SW 1271 (cell line): ENCODE data around the gene BDNF.

Experiments
- DNase-seq, 2 experiments: peaks; one replicate each; lab custom pipeline; 2025; lab: John Stamatoyannopoulos, UW

BDNF gene

DNA sequence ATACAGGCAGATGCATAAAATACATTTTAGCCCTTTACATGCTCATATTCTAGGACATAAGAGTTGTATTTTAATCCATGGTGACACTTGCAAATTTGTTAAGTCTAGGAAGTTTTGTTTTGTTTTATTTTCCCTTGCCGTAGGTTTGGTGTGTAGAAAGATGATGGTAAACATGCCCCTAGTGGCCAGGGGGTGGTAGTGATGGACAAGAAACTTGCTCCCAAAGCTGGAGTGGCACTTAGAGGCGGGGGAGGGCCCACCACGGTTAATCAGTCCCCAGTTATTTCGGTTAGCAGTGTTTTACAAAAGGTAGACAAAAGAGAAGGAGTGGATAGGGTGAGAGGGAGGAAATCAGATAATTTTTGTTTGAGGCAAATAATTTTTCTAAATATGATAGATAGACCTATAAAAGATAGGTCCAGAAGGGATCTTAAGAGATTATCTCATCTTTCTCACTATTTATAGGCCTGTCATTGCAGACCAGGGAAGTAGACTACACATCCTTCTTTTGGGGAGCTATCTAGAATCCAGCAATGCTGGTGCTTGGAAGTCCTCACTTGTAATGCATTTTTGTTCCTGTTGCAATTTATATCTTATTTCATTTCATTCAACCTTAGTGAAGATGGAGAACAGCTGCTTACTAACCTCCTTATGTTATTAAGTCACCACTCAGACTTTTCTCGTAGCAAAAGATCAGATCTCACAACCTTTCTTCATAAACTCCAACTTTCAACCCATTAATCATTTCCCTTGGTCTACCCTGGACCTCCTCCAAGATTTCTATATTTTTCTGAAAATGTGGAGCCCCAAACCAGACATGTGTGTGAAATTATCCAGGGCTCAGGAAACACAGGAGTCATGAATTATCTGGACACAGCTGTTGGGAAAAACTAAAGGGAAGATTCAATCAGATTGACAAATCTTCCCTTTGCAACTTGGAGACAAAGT lies 5.9 kb upstream of the BDNF start:
- DNase-seq, result peak in 1 of 2 experiments; percentile 24

DNA sequence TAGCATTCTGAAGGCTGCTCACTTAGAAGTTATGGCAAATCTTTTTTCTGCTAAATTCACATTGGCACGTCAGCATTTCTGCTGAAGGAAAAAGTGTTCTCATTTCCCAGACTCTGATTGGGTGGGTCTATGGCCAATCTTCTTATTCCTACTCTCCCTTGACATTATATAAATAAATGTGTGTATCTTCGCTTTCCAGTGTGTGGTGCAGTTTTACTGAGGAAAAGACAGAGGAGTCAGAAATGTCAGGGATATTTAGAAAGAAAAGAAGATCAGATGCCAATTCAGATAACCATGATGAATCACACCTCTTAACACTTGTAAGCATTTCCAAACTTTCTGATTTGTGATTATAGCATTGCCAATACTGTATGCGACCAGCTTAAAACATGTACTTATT lies 3.2 kb upstream of the BDNF start:
- peak in 1 of 2 experiments; percentile 32 for DNase-seq

DNA sequence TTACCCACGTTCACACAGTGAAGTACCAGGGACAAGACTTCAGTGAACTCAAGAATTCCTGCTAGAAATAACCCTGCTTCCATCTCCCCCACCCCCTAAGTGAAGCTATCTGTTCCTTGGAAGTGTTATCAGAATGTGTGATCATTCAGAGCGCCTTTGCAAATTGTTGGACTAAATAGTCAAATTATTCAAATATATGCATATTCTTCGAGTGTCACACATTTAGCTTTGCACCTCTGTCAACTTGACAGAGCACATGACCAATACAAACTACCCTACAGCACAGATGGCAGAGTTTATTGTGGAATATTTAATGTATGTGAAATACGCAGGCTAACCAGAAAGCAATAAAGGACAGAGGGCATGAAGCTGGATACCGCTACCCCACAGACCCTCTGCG lies 2.6 kb upstream of the BDNF start:
- no peak for DNase-seq

DNA sequence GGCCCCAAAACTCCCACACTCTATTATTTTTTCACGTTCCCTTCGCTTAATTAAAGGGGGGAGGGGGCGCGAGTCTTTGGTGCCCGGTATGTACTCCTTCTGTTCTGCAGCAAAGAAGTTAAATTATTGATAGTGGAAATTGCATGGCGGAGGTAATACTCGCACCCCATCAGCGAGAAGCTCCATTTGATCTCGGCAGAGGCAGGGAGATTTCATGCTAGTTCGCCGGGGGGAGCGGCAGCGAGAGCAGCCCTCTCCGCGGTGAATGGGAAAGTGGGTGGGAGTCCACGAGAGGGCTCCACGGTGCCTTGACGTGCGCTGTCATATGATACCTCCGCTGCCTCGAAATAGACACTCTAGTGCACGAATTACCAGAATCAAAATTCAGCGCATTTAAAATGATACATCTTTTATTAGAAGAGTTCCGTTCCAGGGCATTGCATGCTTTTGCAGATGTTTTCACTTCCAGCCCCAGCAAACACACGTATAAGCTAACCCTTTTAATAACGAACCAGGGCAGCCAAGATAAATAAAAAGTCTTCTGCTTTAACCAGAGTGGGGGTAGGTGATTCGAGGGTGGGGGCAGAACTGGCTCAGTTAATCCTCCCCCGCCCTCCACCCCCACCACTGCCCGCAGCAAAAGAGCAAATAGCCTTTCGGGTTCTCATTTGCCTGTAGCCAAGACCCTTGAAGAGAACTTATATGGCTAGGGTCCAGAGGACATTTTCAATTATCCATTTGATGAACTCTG lies 1.3 kb upstream of the BDNF start:
- DNase-seq, result peak in 1 of 2 experiments; percentile 50

DNA sequence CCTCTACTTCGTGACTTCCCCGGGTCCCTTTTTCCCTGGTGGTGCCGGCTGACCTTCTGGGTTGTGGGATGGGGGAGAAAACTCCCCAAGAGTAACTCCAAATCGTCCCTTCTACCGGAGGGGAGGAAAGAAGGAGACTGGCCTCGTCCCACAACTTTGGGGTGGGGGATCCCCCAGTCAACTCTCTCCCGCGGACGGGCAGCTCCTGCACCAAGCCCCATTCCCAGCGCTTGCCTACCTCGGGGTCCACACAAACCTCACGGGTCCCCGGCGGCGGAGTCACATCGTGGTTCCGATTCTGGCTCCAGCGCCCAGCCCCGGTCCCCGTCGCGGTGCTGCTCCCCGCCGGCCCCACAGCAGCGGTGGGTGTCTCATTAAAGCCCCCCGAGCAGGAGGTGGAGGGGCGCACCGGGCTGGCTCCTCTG lies 317 bp downstream of the BDNF start:
- DNase-seq, result no peak

DNA sequence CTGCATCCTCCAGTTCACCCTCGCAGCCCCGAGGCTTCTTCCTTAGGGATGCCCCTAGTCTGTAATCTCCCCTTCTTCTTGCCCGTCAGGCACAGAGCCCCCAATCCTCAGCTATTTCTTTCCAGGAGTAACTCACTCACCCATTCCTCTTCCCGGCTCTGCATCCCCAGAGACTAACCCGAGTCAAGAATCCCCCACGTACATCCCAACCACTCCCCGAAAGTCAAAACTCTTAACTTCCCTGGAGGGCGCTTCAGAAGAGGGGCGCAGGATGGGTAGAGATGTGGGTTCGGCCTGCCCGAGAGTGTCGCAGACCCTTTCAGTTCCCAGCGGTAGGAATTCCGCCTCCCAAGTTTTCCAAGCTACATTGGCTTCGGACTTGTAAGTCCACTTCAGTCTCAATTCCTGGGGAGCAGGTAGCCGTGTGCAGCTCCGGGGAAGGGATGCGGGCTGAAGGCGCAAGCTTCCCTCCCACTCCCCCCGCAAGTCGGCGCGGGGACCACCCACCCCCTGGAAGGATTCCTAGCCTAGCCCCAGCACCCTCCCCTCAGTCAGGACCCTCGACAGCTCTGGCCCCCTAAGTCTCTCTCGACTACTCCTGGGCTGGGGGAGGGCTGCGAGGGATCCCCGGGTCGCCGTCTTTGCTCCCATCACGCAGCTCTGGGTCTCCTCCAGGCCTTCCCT lies 871 bp downstream of the BDNF start:
- peak; percentile 29 to 57 for DNase-seq

DNA sequence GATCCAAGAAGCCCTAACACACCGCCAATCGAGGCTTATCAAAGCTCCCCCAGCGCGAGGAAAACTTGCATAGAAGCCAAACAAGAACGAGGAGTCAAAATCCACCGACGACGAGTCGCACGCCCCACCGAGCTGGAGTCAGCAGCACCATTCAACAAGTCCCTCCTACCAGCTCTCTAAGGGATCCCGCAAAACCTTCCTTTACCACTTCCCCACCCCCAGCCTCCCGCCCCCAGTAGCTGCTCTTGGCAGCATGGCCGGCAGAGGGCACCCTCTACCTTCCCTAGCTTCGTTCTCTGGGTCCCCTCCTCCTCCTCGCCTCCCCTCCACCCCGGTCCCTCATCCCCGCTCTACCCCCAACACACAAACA lies 1.4 kb downstream of the BDNF start:
- peak; percentile 79 to 88 for DNase-seq

DNA sequence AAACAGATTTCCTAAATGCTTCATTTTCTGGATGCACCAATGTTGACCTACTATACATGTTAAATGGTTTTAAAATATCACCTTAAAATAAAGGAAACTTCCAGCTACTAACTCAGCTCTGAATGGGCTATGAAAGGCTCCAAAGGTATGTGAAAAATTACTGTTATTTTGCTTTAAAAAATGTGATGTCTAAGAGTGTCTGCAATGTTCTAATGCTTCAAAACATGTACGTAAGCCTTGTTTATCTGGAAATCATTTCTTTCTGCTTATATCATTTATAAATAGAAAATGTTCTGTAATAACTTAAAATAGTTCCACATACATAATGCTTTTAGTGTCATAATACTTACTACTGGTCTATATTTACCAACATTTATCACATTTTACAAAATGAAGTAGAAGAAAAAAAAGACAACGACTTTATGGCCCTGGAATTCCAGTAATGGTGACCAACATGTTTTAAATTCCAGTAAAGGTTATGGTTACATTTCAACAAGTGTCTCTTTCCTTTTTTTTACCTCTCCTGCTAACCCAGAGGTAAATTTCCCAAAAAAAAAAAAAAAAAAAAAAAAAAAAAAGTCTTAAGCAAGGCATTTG lies 2.5 kb downstream of the BDNF start:
- peak in 1 of 2 experiments; percentile 29 for DNase-seq

DNA sequence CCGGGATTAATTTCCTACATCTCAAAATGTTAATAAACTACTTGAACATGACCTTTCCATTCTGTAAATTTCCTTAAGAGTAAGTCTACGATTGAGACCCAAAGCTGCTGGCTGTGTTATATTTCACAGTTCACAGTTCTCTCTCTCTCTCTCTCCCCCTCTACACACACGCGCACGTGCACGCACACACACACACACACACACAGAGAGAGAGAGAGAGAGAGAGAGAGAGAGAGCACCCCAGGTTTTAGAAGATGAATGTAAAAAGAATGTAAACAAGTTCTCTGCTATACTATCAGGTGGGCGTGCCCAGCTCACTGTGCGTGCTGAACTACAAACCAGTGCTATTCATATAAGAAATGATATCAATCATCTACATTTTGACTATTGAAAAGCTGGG lies 3.3 kb downstream of the BDNF start:
- peak in 1 of 2 experiments; percentile 12 for DNase-seq

DNA sequence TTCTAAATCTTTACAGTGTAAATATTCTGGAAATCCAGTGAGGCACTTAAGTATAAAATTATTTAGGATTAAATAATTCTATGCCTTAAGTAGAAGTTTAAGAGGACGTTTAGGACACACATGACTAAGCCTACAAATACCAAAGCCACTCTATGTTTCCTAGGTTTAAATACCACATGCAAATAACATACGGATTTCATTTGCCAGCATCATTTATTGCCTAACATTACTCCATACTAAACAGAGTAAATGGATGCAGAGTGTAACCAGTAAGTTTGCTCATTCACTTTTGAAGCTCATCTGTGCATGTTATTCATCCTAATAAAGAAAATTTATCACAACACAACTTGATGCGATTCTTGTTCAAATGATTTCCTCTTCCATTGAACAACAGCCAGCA lies 4.1 kb downstream of the BDNF start:
- DNase-seq, result no peak

DNA sequence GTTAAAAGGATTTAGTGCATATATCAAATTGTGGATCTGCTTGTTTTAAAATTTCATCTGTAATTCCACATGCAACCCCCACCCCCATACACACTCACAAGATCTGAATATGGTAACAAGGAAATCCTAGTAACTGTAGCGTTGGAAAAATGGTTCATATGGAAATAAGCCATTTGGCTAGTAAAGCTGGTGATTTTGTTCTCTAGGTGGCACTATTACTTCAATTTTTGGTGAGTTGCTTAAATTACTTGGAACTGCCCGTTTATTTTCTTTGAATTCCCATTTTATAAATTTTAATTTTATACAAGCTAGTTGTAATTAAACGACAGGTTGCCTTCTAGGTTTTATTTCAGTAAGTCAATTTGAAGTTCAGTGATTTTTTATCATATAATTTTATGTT lies 5.3 kb downstream of the BDNF start:
- peak in 1 of 2 experiments; percentile 50 for DNase-seq

DNA sequence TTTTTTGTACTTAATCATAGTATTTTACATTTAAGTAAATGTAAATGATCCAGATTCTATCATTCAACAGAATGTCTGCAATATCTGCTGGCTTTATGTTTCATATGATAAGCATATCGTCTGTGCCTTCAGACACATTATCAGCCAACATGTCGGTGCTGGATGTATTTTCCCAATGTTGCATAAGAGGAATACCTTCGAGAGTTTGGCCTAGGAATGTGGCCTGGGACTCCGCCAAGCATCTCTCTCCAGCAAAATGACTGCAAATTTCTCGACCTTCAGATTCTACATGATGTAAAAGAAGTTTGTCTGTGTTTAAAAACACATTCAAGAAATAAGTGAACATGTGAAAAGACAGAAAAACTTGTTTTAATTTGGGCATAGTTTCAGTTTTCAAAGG lies 6.9 kb downstream of the BDNF start:
- DNase-seq, result no peak

DNA sequence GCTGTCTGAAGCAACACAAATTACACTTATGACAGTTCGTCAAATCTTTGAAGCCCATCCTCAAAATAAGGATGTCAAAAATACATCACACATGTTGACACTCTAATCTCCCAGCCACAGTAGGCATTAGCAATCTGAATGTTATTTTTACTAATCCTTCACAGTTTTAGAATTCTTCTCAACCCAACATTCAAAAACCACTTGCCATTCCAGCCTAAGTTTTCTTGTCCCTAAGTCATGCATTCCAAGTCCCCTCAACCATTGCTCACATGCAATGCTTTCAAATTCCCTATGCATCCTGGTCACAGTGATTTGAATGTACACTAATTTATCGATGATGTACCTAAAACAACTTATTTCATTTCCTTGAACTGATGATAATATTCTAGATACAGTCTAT lies 7.5 kb downstream of the BDNF start:
- DNase-seq, result no peak

DNA sequence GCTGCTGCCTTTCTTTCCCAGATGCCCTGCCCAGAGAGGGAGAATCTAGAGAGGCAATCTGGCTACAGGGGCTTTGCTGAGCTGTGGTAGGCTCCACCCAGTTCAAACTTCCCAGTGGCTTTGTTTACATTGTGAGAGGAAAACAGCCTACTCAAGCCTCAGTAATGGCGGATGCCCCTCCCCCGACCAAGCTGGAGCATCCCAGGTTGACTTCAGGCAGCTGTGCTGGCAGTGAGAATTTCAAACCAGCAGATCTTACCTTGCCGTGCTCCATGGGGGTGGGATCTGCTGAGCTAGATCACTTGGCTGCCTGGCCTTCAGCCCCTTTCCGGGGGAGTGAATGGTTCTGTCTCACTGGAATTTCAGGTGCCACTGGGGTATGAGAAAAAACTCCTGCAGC lies 12.2 kb downstream of the BDNF start:
- DNase-seq, result no peak

DNA sequence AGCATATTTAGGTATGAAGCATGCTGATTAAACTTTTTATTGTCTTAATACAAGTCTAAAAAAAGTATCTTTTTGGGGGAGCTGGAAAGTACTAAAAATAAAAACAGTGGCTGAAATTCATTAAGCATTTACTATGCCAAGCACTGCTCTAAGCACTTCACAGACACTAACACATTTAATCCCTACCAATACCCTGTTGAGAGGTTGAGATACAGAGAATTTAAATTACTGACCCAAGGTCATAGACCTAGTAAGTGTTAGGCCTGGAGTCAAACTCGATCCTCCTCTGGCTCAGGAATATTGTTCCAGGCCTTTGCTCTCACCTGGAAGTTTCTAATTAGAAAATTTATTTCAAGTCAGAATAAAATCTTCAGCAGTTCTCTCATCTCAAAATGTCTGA lies 18.6 kb downstream of the BDNF start:
- no peak for DNase-seq

DNA sequence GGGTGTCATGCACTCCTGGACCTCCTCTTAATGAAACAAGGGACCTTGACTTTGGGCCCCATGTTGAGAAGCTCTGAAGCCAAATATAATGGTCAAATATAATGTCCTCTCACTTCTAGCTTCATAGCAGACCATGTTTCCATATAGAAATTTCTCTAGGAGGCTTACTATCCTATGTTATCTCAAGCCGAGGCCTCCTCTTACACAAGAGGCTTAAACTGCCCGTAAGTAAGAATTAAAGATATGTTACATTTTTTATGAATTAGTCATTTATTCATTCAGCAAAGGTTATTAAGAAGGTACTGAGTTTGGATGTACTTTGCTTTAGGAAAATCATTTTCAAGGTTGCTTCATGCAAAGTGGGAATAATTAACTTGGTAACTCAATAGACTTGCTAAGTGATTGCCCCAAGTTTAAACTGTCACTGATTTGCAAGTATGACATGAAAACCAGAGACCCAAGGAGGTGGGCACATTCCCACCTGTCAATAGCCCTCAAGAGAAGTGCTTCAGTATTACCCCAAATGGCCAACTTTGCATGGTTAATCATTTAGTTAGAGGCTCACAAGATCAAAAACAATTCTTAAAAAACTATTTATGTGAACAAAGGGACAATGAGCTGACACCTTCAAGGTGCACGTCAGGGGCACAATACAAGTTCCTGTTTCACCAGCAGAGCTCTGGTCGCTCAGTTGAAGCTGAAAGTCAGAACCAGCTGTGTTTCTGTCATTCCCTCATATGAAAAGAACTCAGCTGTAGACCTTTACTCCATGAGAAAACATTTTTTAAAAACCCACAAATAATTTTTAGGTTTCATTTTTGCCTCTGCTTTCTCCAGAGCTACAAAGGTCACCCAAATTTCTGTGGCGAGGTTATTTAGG lies 20.9 kb downstream of the BDNF start:
- DNase-seq, result no peak

DNA sequence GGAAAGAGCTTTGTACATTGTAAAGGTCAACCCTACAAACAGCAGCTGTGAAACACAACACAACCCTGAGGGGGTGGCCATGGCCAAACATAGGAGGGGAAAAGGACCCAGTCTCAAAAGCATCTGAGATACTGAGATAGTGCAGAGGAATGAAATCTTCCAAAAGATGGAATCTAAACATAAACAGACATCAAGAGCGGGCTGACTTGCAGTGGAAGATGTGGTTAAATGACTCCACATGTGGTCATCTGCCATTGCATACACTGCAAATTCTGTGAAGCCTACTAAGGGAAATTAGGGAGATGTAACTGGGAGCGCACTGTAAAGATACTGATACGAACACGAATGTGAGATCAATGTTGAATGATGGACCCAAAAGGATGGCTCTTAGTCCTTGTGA lies 22.0 kb downstream of the BDNF start:
- DNase-seq, result no peak

DNA sequence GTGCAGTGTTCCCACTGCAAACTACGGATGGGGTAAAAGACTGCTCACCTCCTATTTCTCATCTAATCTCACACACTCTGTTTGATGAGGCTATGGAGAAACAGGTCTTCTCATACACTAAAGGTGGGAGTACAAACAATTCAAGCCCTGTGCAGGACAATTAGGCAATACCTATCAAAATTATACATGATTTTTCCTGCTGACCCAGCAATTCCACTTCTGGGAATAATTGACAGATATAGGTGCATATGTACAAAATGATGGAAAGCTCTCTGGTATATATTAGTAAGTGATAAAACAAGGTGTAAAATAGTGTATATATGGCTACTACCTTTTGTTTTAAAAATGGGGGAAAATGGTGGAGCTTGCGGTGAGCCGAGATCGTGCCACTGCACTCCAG lies 23.1 kb downstream of the BDNF start:
- no peak for DNase-seq

DNA sequence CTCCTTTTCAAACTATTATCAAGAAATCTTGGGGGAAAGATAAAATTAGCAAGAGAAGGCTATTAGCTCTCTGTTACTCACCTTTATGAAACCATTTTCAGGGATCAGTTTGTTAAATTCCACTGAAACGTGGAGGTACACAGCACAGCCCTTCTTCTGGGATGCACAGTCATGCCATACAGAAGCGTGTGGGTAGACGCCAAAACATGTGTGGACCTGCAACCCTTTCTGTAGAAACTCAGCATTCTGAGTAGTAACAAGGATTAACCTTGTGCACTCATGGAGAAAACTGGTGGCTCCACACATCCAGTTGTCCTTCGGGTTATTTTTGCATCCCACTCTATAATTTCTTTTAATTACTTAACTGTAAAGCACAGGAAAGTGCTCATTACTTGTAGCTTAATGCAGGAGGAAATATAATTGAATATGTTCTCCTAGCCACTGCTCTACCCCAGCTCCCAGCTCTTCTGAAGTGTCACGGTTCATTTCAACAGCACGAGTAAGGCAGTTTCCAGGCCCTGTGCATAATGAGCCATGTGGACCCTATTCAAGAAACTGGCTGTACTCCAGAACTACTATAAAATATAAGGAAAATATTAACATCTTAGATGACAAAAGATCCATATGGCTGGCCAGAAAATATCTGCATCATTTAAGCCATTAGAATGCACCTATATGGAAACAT lies 26.1 kb downstream of the BDNF start:
- DNase-seq, result no peak

DNA sequence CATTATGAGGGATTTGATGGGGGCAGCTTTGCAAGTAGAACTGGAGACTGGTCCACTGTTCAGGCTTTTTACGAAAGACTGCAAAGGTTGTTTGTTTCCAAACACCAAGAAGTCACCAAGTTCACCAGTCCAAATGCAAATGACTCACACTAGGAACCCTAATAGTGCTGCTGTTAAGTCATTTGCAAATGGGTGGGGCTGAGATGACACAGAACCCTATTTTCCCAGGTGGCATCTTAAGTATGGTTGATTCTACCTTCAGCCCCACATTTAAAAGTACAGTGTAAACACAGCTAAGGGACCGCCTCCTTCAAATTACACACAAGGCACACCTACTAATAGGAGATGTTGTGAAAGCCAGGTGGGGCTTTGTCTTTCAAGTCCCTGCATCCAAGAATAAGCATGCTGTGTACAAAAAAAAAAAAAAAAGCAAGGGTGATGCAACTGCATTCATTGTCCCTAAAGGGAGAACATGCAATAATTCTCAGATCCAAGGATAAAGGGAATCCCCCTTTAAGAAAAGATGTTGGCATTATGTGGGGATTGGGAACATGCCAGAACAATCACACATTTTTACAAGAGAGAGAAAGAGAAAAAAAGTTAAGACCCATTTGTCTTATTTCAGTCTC lies 27.3 kb downstream of the BDNF start:
- DNase-seq, result no peak
